OCI-LY3 (cell line): Measurements from ENCODE around the gene XXYLT1.
"Not testable (repeated sequence)": the region's sequence is repeated elsewhere in the genome, so short reads cannot be mapped to it uniquely, and the experiment has no call there.

Source experiments
- CTCF ChIP-seq: fragments of 200-600, 300-600 bp; sonication (generic); IDR thresholded peaks from 2 replicates; pipeline ENCODE4 v1.5.1; 2014; ENCODE audit warnings: antibody characterized with exemption, low read length, low read depth
- EZH2phosphoT487 ChIP-seq: fragments of 200-600 bp; shearing (Covaris generic); IDR thresholded peaks from 2 replicates; pipeline ENCODE4 v1.6.1; 2018; ENCODE audit warnings: antibody characterized with exemption, mixed run types, low read depth

- TF ChIP-seq CTCF, EZH2phosphoT487: not testable (repeated sequence)
Observed at GRCh38 chr3:195228886-195229285, 42.1 kb downstream of the XXYLT1 start.
